GM12874 (cell line): ENCODE results near the gene TMEM131.

Experiments
- CTCF ChIP-seq: IDR thresholded peaks from 2 replicates; pipeline ENCODE4 v1.5.1; 2011; ENCODE audit warnings: low read depth, mild to moderate bottlenecking, control low read depth, low read length, moderate library complexity; ENCODE audit not compliant: insufficient read depth

Gene TMEM131

GRCh38 chr2:97801028-97801427 is 194.7 kb downstream of the TMEM131 start:
- TF ChIP-seq CTCF: no peak

- no peak for TF ChIP-seq CTCF
Observed at GRCh38 chr2:97798416-97798815, 197.3 kb downstream of the TMEM131 start.

GRCh38 chr2:97797355-97797754 is 198.4 kb downstream of the TMEM131 start:
- no peak for TF ChIP-seq CTCF

GRCh38 chr2:97796465-97797126 is 199.2 kb downstream of the TMEM131 start:
- no peak for TF ChIP-seq CTCF

GRCh38 chr2:97792416-97792815 is 203.3 kb downstream of the TMEM131 start:
- TF ChIP-seq CTCF: no peak

GRCh38 chr2:97788986-97789644 is 206.6 kb downstream of the TMEM131 start:
- TF ChIP-seq CTCF: no peak

- no peak for TF ChIP-seq CTCF
Observed at GRCh38 chr2:97785818-97786217, 209.9 kb downstream of the TMEM131 start.
